PC-9 (cell line): Measurements from ENCODE around the gene MCC. TPM values are rescaled to one million over a fixed set of nuclear protein-coding genes. Genes with fewer than 3 reads are reported as not detected.

Experiments used
- BruUV-seq: library from RNA; stranded (reverse); fragments of 400-500 nt; replicated peaks from 2 replicates; lab custom pipeline; 2021; lab: Mats Ljungman, UMichigan
- CTCF ChIA-PET: fragments of 300-600 bp; sonication (Branson Sonifier 250); formaldehyde crosslinking; loops from one replicate; lab custom pipeline; 2022; ENCODE audit warnings: antibody characterized with exemption; lab: Charles Lee
- POLR2A ChIA-PET: fragments of 300-600 bp; sonication (Branson Sonifier 250); formaldehyde crosslinking; loops from one replicate; lab custom pipeline; 2022; ENCODE audit warnings: antibody characterized with exemption; ENCODE audit not compliant: unreplicated experiment; lab: Charles Lee
- DNase-seq, 2 experiments: peaks; one replicate each; pipeline versions ENCODE4 v3.0.0 to v3.0.0-alpha.2; 2015 to 2022; ENCODE audit warnings: mixed read lengths in 1 of 2
- H2AFZ ChIP-seq: fragments of 200-600 bp; sonication (generic); 2 replicates; pipeline ENCODE4 v1.8.1; 2017; ENCODE audit warnings: antibody characterized with exemption
- H3F3A ChIP-seq: fragments of 200-600 bp; sonication (generic); 2 replicates; pipeline ENCODE4 v1.8.1; 2017; ENCODE audit warnings: antibody characterized with exemption, mild to moderate bottlenecking, low read depth; ENCODE audit not compliant: insufficient read depth
- H3K27ac ChIP-seq: fragments of 200-600 bp; sonication (generic); 2 replicates; pipeline ENCODE4 v1.6.1; 2016; ENCODE audit warnings: mixed run types
- H3K27me3 ChIP-seq: fragments of 200-600 bp; sonication (generic); 2 replicates; pipeline ENCODE4 v1.6.1; 2016; ENCODE audit warnings: low read depth, mixed run types; ENCODE audit not compliant: insufficient read depth
- H3K36me3 ChIP-seq: fragments of 200-600 bp; sonication (generic); 2 replicates; pipeline ENCODE4 v1.6.1; 2016; ENCODE audit warnings: low read depth, mixed run types
- H3K4me1 ChIP-seq: fragments of 200-600 bp; sonication (generic); replicated peaks from 2 replicates; pipeline ENCODE4 v1.6.1; 2016; ENCODE audit warnings: mixed run types; ENCODE audit not compliant: insufficient read depth
- H3K4me2 ChIP-seq: fragments of 200-600 bp; sonication (generic); 2 replicates; pipeline ENCODE4 v1.6.1; 2017; ENCODE audit warnings: mixed run types
- H3K4me3 ChIP-seq: fragments of 200-600 bp; sonication (generic); 2 replicates; pipeline ENCODE4 v1.6.1; 2016; ENCODE audit warnings: mixed run types
- H3K79me2 ChIP-seq: fragments of 200-600 bp; sonication (generic); 2 replicates; pipeline ENCODE4 v1.6.1; 2017; ENCODE audit warnings: low read depth, mixed run types
- H3K9me2 ChIP-seq: fragments of 200-600 bp; sonication (generic); 2 replicates; pipeline ENCODE4 v1.8.1; 2017; ENCODE audit warnings: mild to moderate bottlenecking; ENCODE audit not compliant: insufficient read depth
- H3K9me3 ChIP-seq: fragments of 200-600 bp; sonication (generic); 2 replicates; pipeline ENCODE4 v1.8.1; 2016; ENCODE audit warnings: low read depth; ENCODE audit not compliant: insufficient read depth
- H4K20me1 ChIP-seq: fragments of 200-600 bp; sonication (generic); 2 replicates; pipeline ENCODE4 v1.8.1; 2017; ENCODE audit not compliant: insufficient read depth
- CTCF ChIP-seq: fragments of 200-600 bp; sonication (generic); conservative IDR thresholded peaks from 2 replicates; pipeline ENCODE4 v1.6.1; 2017; ENCODE audit warnings: mixed run types, antibody characterized with exemption, mild to moderate bottlenecking, moderate library complexity
- EZH2 ChIP-seq: fragments of 200-600 bp; sonication (generic); IDR thresholded peaks from 2 replicates; pipeline ENCODE4 v1.8.0; 2017; ENCODE audit warnings: antibody characterized with exemption, low read depth
- intact Hi-C: fragments of 100-400 bp; cut with micrococcal nuclease; formaldehyde crosslinking; loops from one replicate; pipeline ENCODE4 v1.10.0; 2022; ENCODE audit not compliant: unreplicated experiment
- total RNA-seq: library from RNA; stranded (reverse); gene quantifications from 2 replicates; pipeline ENCODE4 v1.2.3, GENCODE V29; 2021

MCC gene
- total RNA-seq, 1 experiment from 2014 or later = 2.5 TPM

- CTCF ChIA-PET = no interaction called here
- H3K27ac ChIP-seq = no peak overlapping the region
- H3K4me2 ChIP-seq = no peak overlapping the region
- H2AFZ ChIP-seq = no peak overlapping the region
- intact Hi-C loops = no loop called here
- no peak overlapping the region for H3K4me3 ChIP-seq
- H3K36me3 ChIP-seq = no peaks in the 10 kb centered on the region
- no peaks in the 10 kb centered on the region for H3K9me3 ChIP-seq
- no peaks in the 10 kb centered on the region for H3F3A ChIP-seq
- BruUV-seq = no TSS peak
- no peaks in the 10 kb centered on the region for H3K27me3 ChIP-seq
- TF ChIP-seq EZH2 = no peak
- no peak for TF ChIP-seq CTCF
- no peak for DNase-seq
- no peaks in the 10 kb centered on the region for H3K9me2 ChIP-seq
- no peaks in the 10 kb centered on the region for H3K4me1 ChIP-seq
- POLR2A ChIA-PET = no interaction called here
- no peaks in the 10 kb centered on the region for H4K20me1 ChIP-seq
- H3K79me2 ChIP-seq = no peaks in the 10 kb centered on the region
Observed at GRCh38 chr5:113340537-113340936, 147.7 kb downstream of the MCC start.

- no peak for DNase-seq
- H3K9me3 ChIP-seq = no peaks in the 10 kb centered on the region
- H3K27me3 ChIP-seq = no peaks in the 10 kb centered on the region
- no peaks in the 10 kb centered on the region for H3K36me3 ChIP-seq
- H3K4me1 ChIP-seq = no peaks in the 10 kb centered on the region
- no peaks in the 10 kb centered on the region for H3F3A ChIP-seq
- ChIA-PET CTCF (no interaction called here), POLR2A (no interaction called here)
- intact Hi-C loops = loop anchor here (5.0 kb wide), 1 partner anchor 269 kb away; no protein-coding TSS in a partner anchor
- H4K20me1 ChIP-seq = no peaks in the 10 kb centered on the region
- BruUV-seq = no TSS peak
- no peak overlapping the region for H3K4me3 ChIP-seq
- H3K9me2 ChIP-seq = no peaks in the 10 kb centered on the region
- H2AFZ ChIP-seq = no peak overlapping the region
- no peak overlapping the region for H3K27ac ChIP-seq
- H3K79me2 ChIP-seq = no peaks in the 10 kb centered on the region
- no peak overlapping the region for H3K4me2 ChIP-seq
- TF ChIP-seq CTCF (no peak), EZH2 (no peak)
Observed at GRCh38 chr5:113338628-113339027, 149.6 kb downstream of the MCC start.

- H3K4me3 ChIP-seq = no peak overlapping the region
- H3K9me3 ChIP-seq = no peaks in the 10 kb centered on the region
- no peak overlapping the region for H2AFZ ChIP-seq
- H3K4me1 ChIP-seq = no peaks in the 10 kb centered on the region
- intact Hi-C loops = loop anchor here (2.0 to 5.0 kb wide), 2 partner anchors 173 to 270 kb away; no protein-coding TSS in a partner anchor
- no peaks in the 10 kb centered on the region for H3K9me2 ChIP-seq
- ChIA-PET POLR2A (no interaction called here), CTCF (interaction anchor here (0.8 to 1.4 kb wide), 3 partner anchors 42 to 342 kb away, joined by 3 to 4 read pairs (median 3); no protein-coding TSS in a partner anchor)
- no peaks in the 10 kb centered on the region for H3K36me3 ChIP-seq
- no peak for TF ChIP-seq EZH2
- TF ChIP-seq CTCF = no peak
- H3F3A ChIP-seq = no peaks in the 10 kb centered on the region
- H4K20me1 ChIP-seq = no peaks in the 10 kb centered on the region
- no peaks in the 10 kb centered on the region for H3K79me2 ChIP-seq
- no peaks in the 10 kb centered on the region for H3K27me3 ChIP-seq
- H3K4me2 ChIP-seq = no peak overlapping the region
- H3K27ac ChIP-seq = no peak overlapping the region
- DNase-seq = no peak
- BruUV-seq = no TSS peak
Observed at GRCh38 chr5:113337515-113338415, 150.5 kb downstream of the MCC start.
